ENCODE data around the gene CSMD2. TPM values are rescaled to one million over a fixed set of nuclear protein-coding genes. Genes with fewer than 3 reads are reported as not detected.
A peak's percentile ranks its signal among the peaks of the same experiment; 100 is the strongest.

CSMD2 gene
- polyA plus RNA-seq, 4 donors, result under 0.01 to 0.54 (median 0.09) TPM

DNA sequence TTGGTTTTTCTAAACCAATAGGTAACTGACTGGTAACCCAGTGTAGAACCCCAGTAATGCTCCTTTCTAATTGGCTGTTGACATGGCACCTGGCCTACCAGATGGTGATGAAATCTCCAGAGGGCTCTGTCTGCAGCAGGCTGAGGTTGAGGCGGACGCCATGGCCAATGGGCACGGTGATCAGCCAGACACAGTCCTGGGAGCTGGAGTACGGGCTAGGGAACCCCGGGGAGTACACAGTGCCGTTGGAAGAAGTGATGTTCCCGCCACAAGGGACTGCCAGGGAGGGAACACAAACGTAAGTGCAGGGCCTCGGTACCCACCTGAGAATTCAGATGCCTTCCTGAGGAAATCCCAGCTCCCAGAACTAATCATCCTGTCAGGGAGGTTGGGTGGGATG is 562.8 kb downstream of the CSMD2 start:
- Histone ChIP-seq H3K9me3 (ENCODE audit: control insufficient read depth in 2 of 2, insufficient read depth in 1 of 2, low read depth in 1 of 2, low read length in 1 of 2) (no peaks in the 10 kb centered on the region), H3K36me3 (ENCODE audit: control insufficient read depth in 3 of 3, insufficient read depth in 2 of 3, low read depth in 1 of 3, low read length in 3 of 3) (no peaks in the 10 kb centered on the region), H3K4me1 (ENCODE audit: control insufficient read depth in 3 of 3, insufficient read depth in 2 of 3, low read depth in 1 of 3, low read length in 2 of 3) (no peaks in the 10 kb centered on the region), H3K27ac (ENCODE audit: low read depth in 1 of 3, low read length in 2 of 3) (no peak overlapping the region), H3K4me3 (ENCODE audit: low read depth in 1 of 3, low read length in 3 of 3) (no peak overlapping the region), H3K27me3 (ENCODE audit: control insufficient read depth in 3 of 3, insufficient read depth in 3 of 3, low read length in 3 of 3) (peaks cover 0 to 2% (median 0%) of the 10 kb centered on the region in 3 donors)
- DNase-seq, result no peak
- WGBS, 3 donors, result 82 to 87% (median 84%) methylated on average over 9 of the region's 9 CpGs
- no peak for FAIRE-seq

DNA sequence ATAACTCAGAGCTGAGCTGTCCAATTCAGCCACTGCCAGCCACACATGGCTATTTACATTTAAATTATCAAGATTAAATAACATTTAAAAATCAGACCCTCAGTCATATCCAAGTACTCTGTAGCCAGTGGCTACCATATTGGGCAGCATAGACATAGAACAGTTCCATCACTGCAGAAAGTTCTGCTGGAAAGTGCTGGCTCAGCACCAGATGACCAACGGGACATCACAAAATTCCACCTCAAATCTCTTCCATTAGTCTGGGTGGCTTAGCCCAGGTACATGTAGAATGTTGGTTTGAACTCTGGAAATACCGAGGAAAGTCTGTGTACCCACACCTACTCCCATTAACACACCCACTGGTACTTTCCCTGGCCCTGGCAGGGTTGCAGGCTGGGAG is 563.3 kb downstream of the CSMD2 start:
- DNase-seq, result no peak
- no peak overlapping the region for H3K4me3 ChIP-seq (ENCODE audit: low read depth in 1 of 3, low read length in 3 of 3)
- FAIRE-seq, result no peak
- no peak overlapping the region for H3K27ac ChIP-seq (ENCODE audit: low read depth in 1 of 3, low read length in 2 of 3)
- H3K36me3 ChIP-seq (ENCODE audit: control insufficient read depth in 3 of 3, insufficient read depth in 2 of 3, low read depth in 1 of 3, low read length in 3 of 3), result no peaks in the 10 kb centered on the region
- peaks cover 0 to 2% (median 0%) of the 10 kb centered on the region in 3 donors for H3K27me3 ChIP-seq (ENCODE audit: control insufficient read depth in 3 of 3, insufficient read depth in 3 of 3, low read length in 3 of 3)
- H3K9me3 ChIP-seq (ENCODE audit: control insufficient read depth in 2 of 2, insufficient read depth in 1 of 2, low read depth in 1 of 2, low read length in 1 of 2), result no peaks in the 10 kb centered on the region
- H3K4me1 ChIP-seq (ENCODE audit: control insufficient read depth in 3 of 3, insufficient read depth in 2 of 3, low read depth in 1 of 3, low read length in 2 of 3), result no peaks in the 10 kb centered on the region
- WGBS, 3 donors, result 68 to 87% (median 81%) methylated on average over 2 of the region's 2 CpGs

DNA sequence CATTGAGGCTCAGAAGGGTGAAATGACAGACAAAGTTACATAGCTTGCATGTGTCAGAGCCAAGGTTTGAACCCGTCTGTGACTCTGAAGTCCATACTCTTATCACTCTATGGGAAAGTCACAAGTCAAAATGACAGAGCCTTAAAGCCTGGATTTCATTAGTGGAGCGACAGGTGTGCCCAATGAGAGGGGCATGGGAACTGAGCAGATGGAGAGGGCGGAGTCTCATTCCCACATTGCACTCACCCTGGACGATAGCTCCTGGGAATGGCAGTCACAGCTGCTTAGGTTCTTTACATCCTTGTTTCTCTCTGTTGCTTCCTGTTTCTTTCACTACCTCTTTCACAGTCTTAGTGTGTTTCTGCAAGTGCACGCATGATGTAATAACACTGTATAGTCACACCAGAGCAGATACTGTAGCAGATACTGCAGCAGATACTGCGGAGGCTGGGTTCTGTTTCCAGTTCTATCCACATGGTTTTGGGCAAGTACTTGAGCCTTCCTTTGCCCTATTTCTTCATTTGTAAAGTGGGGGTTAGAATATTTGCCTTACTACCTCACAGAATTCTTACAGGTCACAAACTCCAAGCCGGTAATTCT is 565.4 kb downstream of the CSMD2 start:
- Histone ChIP-seq H3K4me3 (ENCODE audit: low read depth in 1 of 3, low read length in 3 of 3) (no peak overlapping the region), H3K27me3 (ENCODE audit: control insufficient read depth in 3 of 3, insufficient read depth in 3 of 3, low read length in 3 of 3) (no peaks in the 10 kb centered on the region), H3K27ac (ENCODE audit: low read depth in 1 of 3, low read length in 2 of 3) (no peak overlapping the region), H3K4me1 (ENCODE audit: control insufficient read depth in 3 of 3, insufficient read depth in 2 of 3, low read depth in 1 of 3, low read length in 2 of 3) (no peaks in the 10 kb centered on the region), H3K36me3 (ENCODE audit: control insufficient read depth in 3 of 3, insufficient read depth in 2 of 3, low read depth in 1 of 3, low read length in 3 of 3) (no peaks in the 10 kb centered on the region), H3K9me3 (ENCODE audit: control insufficient read depth in 2 of 2, insufficient read depth in 1 of 2, low read depth in 1 of 2, low read length in 1 of 2) (no peaks in the 10 kb centered on the region)
- WGBS, 3 donors, result 59 to 76% (median 68%) methylated on average over 7 of the region's 7 CpGs
- FAIRE-seq (no peak), DNase-seq (peak in 1 of 2 donors; percentile 16)

DNA sequence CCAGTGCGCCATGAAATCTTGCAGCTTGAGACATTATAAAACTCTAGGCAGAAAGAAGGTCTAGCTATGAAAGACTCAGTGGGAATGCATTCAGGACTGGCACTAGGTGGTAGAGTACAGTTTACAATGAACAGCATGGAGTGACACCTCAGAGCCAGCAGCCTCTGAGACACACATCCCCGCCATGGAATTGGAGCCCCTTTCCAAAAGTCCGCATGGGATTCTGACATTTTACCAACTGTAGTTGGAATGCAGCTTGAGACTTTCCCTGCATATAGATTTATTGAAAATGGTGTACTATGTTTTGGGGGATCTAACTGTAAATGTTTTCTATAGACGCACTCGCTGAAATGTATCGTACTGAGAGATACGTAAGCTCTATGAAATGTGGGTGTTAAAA is 576.3 kb downstream of the CSMD2 start:
- DNase-seq (no peak), FAIRE-seq (no peak)
- no peak overlapping the region for H3K4me3 ChIP-seq (ENCODE audit: low read depth in 1 of 3, low read length in 3 of 3)
- peaks cover 0 to 6% (median 0%) of the 10 kb centered on the region in 3 donors for H3K27me3 ChIP-seq (ENCODE audit: control insufficient read depth in 3 of 3, insufficient read depth in 3 of 3, low read length in 3 of 3)
- H3K4me1 ChIP-seq (ENCODE audit: control insufficient read depth in 3 of 3, insufficient read depth in 2 of 3, low read depth in 1 of 3, low read length in 2 of 3), result no peaks in the 10 kb centered on the region
- H3K27ac ChIP-seq (ENCODE audit: low read depth in 1 of 3, low read length in 2 of 3), result no peak overlapping the region
- H3K9me3 ChIP-seq (ENCODE audit: control insufficient read depth in 2 of 2, insufficient read depth in 1 of 2, low read depth in 1 of 2, low read length in 1 of 2), result no peaks in the 10 kb centered on the region
- 95 to 96% (median 96%) methylated on average over 7 of the region's 7 CpGs for WGBS, 3 donors
- H3K36me3 ChIP-seq (ENCODE audit: control insufficient read depth in 3 of 3, insufficient read depth in 2 of 3, low read depth in 1 of 3, low read length in 3 of 3), result no peaks in the 10 kb centered on the region

DNA sequence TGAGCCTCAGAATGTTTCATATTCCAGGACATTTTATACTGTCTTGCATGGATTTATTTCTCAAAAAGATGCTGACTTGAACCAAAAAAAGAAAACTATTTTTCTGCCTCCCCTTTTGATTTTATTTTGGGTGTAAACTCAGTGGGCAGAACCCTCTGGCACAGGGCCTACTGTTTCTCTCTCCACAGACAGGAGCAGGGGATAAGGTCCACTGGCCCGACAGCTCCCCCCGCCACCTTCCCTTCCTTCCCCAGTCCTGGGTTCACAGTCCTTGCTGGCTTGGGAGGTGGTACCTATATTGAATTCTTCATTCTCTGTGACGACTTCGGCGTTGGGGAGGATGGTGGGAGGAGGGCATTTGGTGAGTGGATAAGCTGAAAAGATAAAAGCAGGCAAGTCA is 578.2 kb downstream of the CSMD2 start:
- FAIRE-seq (no peak), DNase-seq (no peak)
- Histone ChIP-seq H3K4me1 (ENCODE audit: control insufficient read depth in 3 of 3, insufficient read depth in 2 of 3, low read depth in 1 of 3, low read length in 2 of 3) (no peaks in the 10 kb centered on the region), H3K27ac (ENCODE audit: low read depth in 1 of 3, low read length in 2 of 3) (no peak overlapping the region), H3K36me3 (ENCODE audit: control insufficient read depth in 3 of 3, insufficient read depth in 2 of 3, low read depth in 1 of 3, low read length in 3 of 3) (no peaks in the 10 kb centered on the region), H3K9me3 (ENCODE audit: control insufficient read depth in 2 of 2, insufficient read depth in 1 of 2, low read depth in 1 of 2, low read length in 1 of 2) (no peaks in the 10 kb centered on the region), H3K27me3 (ENCODE audit: control insufficient read depth in 3 of 3, insufficient read depth in 3 of 3, low read length in 3 of 3) (peaks cover 0 to 6% (median 0%) of the 10 kb centered on the region in 3 donors), H3K4me3 (ENCODE audit: low read depth in 1 of 3, low read length in 3 of 3) (no peak overlapping the region)
- WGBS, 3 donors, result 88 to 97% (median 89%) methylated on average over 5 of the region's 5 CpGs

DNA sequence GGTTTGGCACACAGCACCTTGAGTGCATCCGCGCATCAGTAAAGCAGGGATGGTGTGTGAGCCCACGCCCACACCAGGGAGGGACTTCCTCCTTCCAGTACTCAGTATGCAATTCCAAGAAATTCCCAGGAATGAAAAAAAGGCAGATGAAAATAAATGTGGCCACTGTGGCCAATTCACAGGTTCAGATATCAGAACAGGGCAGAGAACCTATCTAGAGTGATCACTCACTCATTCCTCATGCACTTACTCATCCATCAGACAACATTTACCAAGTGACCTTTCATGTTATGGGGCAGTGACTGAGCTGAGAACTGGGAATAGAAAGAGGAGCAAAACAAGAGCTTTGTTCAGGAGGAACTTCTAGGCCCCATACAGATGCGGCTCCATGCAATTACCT is 578.9 kb downstream of the CSMD2 start:
- Histone ChIP-seq H3K27me3 (ENCODE audit: control insufficient read depth in 3 of 3, insufficient read depth in 3 of 3, low read length in 3 of 3) (peaks cover 0 to 6% (median 0%) of the 10 kb centered on the region in 3 donors), H3K27ac (ENCODE audit: low read depth in 1 of 3, low read length in 2 of 3) (no peak overlapping the region), H3K4me1 (ENCODE audit: control insufficient read depth in 3 of 3, insufficient read depth in 2 of 3, low read depth in 1 of 3, low read length in 2 of 3) (no peaks in the 10 kb centered on the region), H3K9me3 (ENCODE audit: control insufficient read depth in 2 of 2, insufficient read depth in 1 of 2, low read depth in 1 of 2, low read length in 1 of 2) (no peaks in the 10 kb centered on the region), H3K4me3 (ENCODE audit: low read depth in 1 of 3, low read length in 3 of 3) (no peak overlapping the region), H3K36me3 (ENCODE audit: control insufficient read depth in 3 of 3, insufficient read depth in 2 of 3, low read depth in 1 of 3, low read length in 3 of 3) (no peaks in the 10 kb centered on the region)
- no peak for FAIRE-seq
- DNase-seq, result peak in 1 of 2 donors; percentile 16
- 91 to 93% (median 92%) methylated on average over 4 of the region's 4 CpGs for WGBS, 3 donors

DNA sequence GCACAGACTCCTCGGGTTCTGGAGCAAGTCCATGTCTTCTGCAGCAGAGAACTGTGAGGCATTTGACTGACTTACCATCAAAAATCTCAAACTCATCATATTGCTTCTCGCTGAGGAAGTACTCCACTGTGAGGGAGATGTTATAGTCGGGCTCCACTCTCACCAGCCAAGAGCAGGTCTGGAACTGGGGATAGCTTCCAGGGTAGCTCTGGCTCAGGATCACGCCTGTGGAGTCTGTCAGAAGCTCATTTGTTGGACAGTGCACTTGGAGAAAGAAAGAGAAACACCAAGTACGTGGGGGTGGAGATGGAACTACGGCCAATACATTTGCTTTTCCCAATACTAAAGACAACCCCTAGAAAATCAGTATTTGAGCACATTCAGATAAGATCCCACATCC is 581.5 kb downstream of the CSMD2 start:
- DNase-seq (no peak), FAIRE-seq (no peak)
- Histone ChIP-seq H3K27me3 (ENCODE audit: control insufficient read depth in 3 of 3, insufficient read depth in 3 of 3, low read length in 3 of 3) (peaks cover 0 to 3% (median 0%) of the 10 kb centered on the region in 3 donors), H3K4me1 (ENCODE audit: control insufficient read depth in 3 of 3, insufficient read depth in 2 of 3, low read depth in 1 of 3, low read length in 2 of 3) (no peaks in the 10 kb centered on the region), H3K36me3 (ENCODE audit: control insufficient read depth in 3 of 3, insufficient read depth in 2 of 3, low read depth in 1 of 3, low read length in 3 of 3) (no peaks in the 10 kb centered on the region), H3K4me3 (ENCODE audit: low read depth in 1 of 3, low read length in 3 of 3) (no peak overlapping the region), H3K9me3 (ENCODE audit: control insufficient read depth in 2 of 2, insufficient read depth in 1 of 2, low read depth in 1 of 2, low read length in 1 of 2) (no peaks in the 10 kb centered on the region), H3K27ac (ENCODE audit: low read depth in 1 of 3, low read length in 2 of 3) (no peak overlapping the region)
- 60 to 62% (median 61%) methylated on average over 6 of the region's 6 CpGs for WGBS, 3 donors

DNA sequence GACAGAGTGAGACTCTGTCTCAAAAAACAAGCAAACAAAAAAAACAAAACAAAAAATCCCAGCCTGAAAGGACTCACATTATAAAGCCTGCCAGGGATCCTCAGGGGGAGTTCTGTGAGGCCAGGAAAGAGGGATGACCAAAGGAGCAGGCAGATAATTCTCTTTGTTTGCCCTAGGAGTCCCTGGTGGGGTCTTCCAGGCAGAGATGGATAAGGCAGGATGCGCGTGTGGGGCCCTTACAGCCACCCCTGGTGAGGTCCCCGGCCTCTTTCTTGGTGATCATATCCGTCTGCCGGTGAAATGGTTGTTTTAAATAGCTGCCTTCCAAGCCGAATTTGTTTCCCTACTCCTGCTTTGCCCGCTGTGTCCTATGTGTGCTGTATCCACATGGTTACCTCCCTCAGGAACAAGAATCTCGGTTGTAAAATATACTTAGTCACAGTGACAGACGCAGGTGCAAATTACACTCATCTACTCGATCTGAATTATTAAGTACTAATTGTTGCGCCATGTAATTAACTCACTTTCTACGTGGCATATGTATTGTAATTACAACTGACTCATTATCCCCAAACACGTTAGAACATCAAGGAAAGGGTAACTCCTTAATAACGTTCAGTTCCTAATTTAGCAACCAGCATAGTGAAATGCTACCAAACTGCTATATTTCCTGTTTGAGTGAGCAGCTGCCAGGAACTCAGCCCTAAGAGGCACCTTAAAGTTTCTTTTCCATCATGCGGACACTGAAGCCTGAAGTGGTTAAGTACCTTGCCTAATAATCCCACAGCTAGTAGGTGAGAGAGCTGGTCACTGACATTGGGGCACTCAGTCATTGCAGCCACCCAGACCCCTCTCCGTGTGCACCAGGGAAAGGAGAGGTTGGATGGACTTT is 586.2 kb downstream of the CSMD2 start:
- FAIRE-seq, result no peak
- H3K9me3 ChIP-seq (ENCODE audit: control insufficient read depth in 2 of 2, insufficient read depth in 1 of 2, low read depth in 1 of 2, low read length in 1 of 2), result no peaks in the 10 kb centered on the region
- no peaks in the 10 kb centered on the region for H3K27me3 ChIP-seq (ENCODE audit: control insufficient read depth in 3 of 3, insufficient read depth in 3 of 3, low read length in 3 of 3)
- 51 to 58% (median 53%) methylated on average over 16 of the region's 16 CpGs for WGBS, 3 donors
- no peaks in the 10 kb centered on the region for H3K36me3 ChIP-seq (ENCODE audit: control insufficient read depth in 3 of 3, insufficient read depth in 2 of 3, low read depth in 1 of 3, low read length in 3 of 3)
- peak in 1 of 2 donors; percentile 13 for DNase-seq
- H3K4me3 ChIP-seq (ENCODE audit: low read depth in 1 of 3, low read length in 3 of 3), result no peak overlapping the region
- no peak overlapping the region for H3K27ac ChIP-seq (ENCODE audit: low read depth in 1 of 3, low read length in 2 of 3)
- peaks cover 0 to 2% (median 0%) of the 10 kb centered on the region in 3 donors for H3K4me1 ChIP-seq (ENCODE audit: control insufficient read depth in 3 of 3, insufficient read depth in 2 of 3, low read depth in 1 of 3, low read length in 2 of 3)
